NCI-H446 treated with DMSO at 0.1 percent for 48 hours (cell line): ENCODE measurements around the gene CDH18.

Experiments
- DNase-seq: peaks from one replicate; lab custom pipeline; 2025; lab: John Stamatoyannopoulos, UW

The CDH18 gene

GRCh38 chr5:19987612-19988361, at the start of gene CDH18:
CDH18 (minus strand) TSS chr5:19988200; CDS start chr5:19838986, 149,214 bp downstream.
- peak; percentile 84 for DNase-seq

- DNase-seq, result no peak
Observed at GRCh38 chr5:20034717-20035116, 46.7 kb upstream of the CDH18 start.

GRCh38 chr5:20033881-20034280, 45.9 kb upstream of the CDH18 start:
- DNase-seq, result no peak

GRCh38 chr5:20032896-20033295, 44.9 kb upstream of the CDH18 start:
- DNase-seq, result no peak

- no peak for DNase-seq
Observed at GRCh38 chr5:20030125-20030524, 42.1 kb upstream of the CDH18 start.

- no peak for DNase-seq
Observed at GRCh38 chr5:20029266-20029665, 41.3 kb upstream of the CDH18 start.

- DNase-seq, result no peak
Observed at GRCh38 chr5:20028506-20028905, 40.5 kb upstream of the CDH18 start.

GRCh38 chr5:20023686-20024180, 35.7 kb upstream of the CDH18 start:
- no peak for DNase-seq

- DNase-seq, result no peak
Observed at GRCh38 chr5:20020247-20020646, 32.2 kb upstream of the CDH18 start.

- DNase-seq, result no peak
Observed at GRCh38 chr5:20017021-20017420, 29.0 kb upstream of the CDH18 start.

- DNase-seq, result no peak
Observed at GRCh38 chr5:20000416-20000815, 12.4 kb upstream of the CDH18 start.

- DNase-seq, result no peak
Observed at GRCh38 chr5:19988457-19988856, 457 bp upstream of the CDH18 start.

- DNase-seq, result no peak
Observed at GRCh38 chr5:19986806-19987205, 1.2 kb downstream of the CDH18 start.

GRCh38 chr5:19986031-19986619, 1.9 kb downstream of the CDH18 start:
- peak; percentile 73 for DNase-seq

- peak; percentile 78 for DNase-seq
Observed at GRCh38 chr5:19978476-19978875, 9.5 kb downstream of the CDH18 start.

- peak; percentile 98 for DNase-seq
Observed at GRCh38 chr5:19977099-19977498, 10.9 kb downstream of the CDH18 start.

GRCh38 chr5:19975795-19976194, 12.2 kb downstream of the CDH18 start:
- peak; percentile 89 for DNase-seq

GRCh38 chr5:19960451-19960850, 27.5 kb downstream of the CDH18 start:
- no peak for DNase-seq

- no peak for DNase-seq
Observed at GRCh38 chr5:19959830-19960384, 28.1 kb downstream of the CDH18 start.

GRCh38 chr5:19950897-19951296, 37.1 kb downstream of the CDH18 start:
- DNase-seq, result no peak

- DNase-seq, result no peak
Observed at GRCh38 chr5:19940192-19940591, 47.8 kb downstream of the CDH18 start.

GRCh38 chr5:19930451-19930850, 57.5 kb downstream of the CDH18 start:
- no peak for DNase-seq
